OCI-LY1 (cell line): ENCODE data around the gene HOXA10.

ENCODE experiments used
- CTCF ChIP-seq: fragments of 200-600 bp; sonication (generic), shearing (Covaris generic); IDR thresholded peaks from 2 replicates; pipeline ENCODE4 v1.5.1; 2017; ENCODE audit warnings: mild to moderate bottlenecking, antibody characterized with exemption, low read length, moderate library complexity, mixed read lengths
- EZH2 ChIP-seq: fragments of 200-600 bp; sonication (generic), shearing (Covaris generic); IDR thresholded peaks from 2 replicates; pipeline ENCODE4 v1.8.0; 2017; ENCODE audit warnings: borderline replicate concordance, mixed run types, mild to moderate bottlenecking, antibody characterized with exemption, low read length, moderate library complexity, mixed read lengths

GRCh38 chr7:27160546-27161213, 13.4 kb downstream of the HOXA10 start:
- TF ChIP-seq CTCF, result peak; percentile 99
- TF ChIP-seq EZH2, result no peak
